Breast epithelium (tissue), 4 donors: Measurements from ENCODE around the gene S100A4. TPM values are rescaled to one million over a fixed set of nuclear protein-coding genes. Genes with fewer than 3 reads are reported as not detected.

Experiments used
- DNase-seq, 2 donors: peaks; one replicate each; pipeline ENCODE4 v3.0.0-alpha.2; 2019; ENCODE audit warnings: low spot score in 2 of 2
- H3K27ac ChIP-seq, 2 donors: fragments of 200-600 bp; sonication (generic) in 1 of 2; one replicate each; pipeline ENCODE4 v1.5.1; 2016 to 2019; ENCODE audit warnings: mild to moderate bottlenecking in 1 of 2
- H3K27me3 ChIP-seq, 2 donors: fragments of 200-600 bp; sonication (generic) in 1 of 2; one replicate each; pipeline versions ENCODE4 v1.5.1 to v1.6.0; 2017 to 2019; ENCODE audit warnings: control low read depth in 1 of 2, mild to moderate bottlenecking in 1 of 2
- H3K36me3 ChIP-seq: fragments of 200-600 bp; one replicate; pipeline ENCODE4 v1.5.1; 2019
- H3K4me1 ChIP-seq, 2 donors: fragments of 200-600 bp; sonication (generic); one replicate each; pipeline ENCODE4 v1.5.1; 2016 to 2019; ENCODE audit warnings: control low read depth in 1 of 2
- H3K4me3 ChIP-seq, 3 donors: fragments of 200-600 bp; sonication (generic); 1 replicate in 2 of 3; 2 replicates in 1 of 3; pipeline ENCODE4 v1.5.1; 2016 to 2019; ENCODE audit warnings: mild to moderate bottlenecking in 3 of 3, moderate library complexity in 2 of 3
- H3K9me3 ChIP-seq, 2 donors: fragments of 200-600 bp; sonication (generic) in 1 of 2; one replicate each; pipeline ENCODE4 v1.5.1; 2016 to 2019; ENCODE audit warnings: control low read depth in 1 of 2
- POLR2A ChIP-seq: fragments of 450-650 bp; IDR thresholded peaks from one replicate; pipeline ENCODE4 v1.6.1; 2016; ENCODE audit warnings: antibody characterized with exemption, mild to moderate bottlenecking, moderate library complexity
- POLR2AphosphoS5 ChIP-seq, 3 donors: sonication (generic); formaldehyde crosslinking; IDR thresholded peaks; one replicate each; pipeline ENCODE4 v1.6.1; 2017; ENCODE audit warnings: antibody characterized with exemption in 3 of 3
- intact Hi-C: fragments of 100-400 bp; cut with DNase I; formaldehyde crosslinking; loops from one replicate; pipeline ENCODE4 v1.15.1; 2023; ENCODE audit warnings: low total_unique reads
- total RNA-seq, 3 donors: library from RNA; depleted of rRNA; stranded (reverse); fragments of >200 nt; gene quantifications; one replicate each; pipeline ENCODE4 v1.1.0, GENCODE V29; 2016
- TF ChIP-seq, protein P1 (sequence below), 3 donors: fragments of 450-650 bp; IDR thresholded peaks; one replicate each; pipeline ENCODE4 v1.5.1; 2016 to 2017; ENCODE audit warnings: antibody characterized with exemption in 3 of 3, mild to moderate bottlenecking in 3 of 3, moderate library complexity in 3 of 3

The S100A4 gene
- total RNA-seq, 3 donors from 2014 or later: 177 to 1,015 (median 198) TPM

DNA sequence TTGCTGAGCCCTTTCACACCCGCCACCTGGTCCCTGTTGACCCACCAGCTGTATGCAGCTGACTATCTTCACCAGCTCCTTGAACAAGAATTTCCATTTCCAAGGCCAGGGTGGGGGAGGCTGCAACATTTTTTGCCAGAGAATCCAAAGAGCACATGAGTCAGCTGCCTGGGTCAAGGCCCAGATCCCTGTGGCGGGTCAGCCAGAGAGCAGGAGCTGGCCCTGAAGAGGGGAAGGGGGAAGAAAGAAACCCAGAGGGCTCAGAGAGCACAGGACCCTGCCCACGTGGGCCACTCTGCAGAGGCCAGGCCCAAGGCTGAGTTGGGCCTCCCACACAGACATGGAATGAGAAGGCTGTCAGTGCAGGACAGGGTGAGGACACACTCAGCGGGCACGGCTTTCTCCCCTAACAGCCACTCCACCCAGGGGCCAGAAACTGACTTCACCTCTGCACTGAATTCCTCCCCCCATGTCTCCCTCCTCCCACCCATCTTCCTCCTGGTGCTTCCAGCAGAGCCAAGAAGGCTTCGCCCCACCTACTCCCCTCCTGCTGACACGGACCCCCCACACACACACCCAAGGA, 38.7 kb downstream of the S100A4 start:
- no peaks in the 10 kb centered on the region for H3K9me3 ChIP-seq
- no peaks in the 10 kb centered on the region for H3K27me3 ChIP-seq
- intact Hi-C loops: no loop called here
- peaks cover 0 to 9% of the 10 kb centered on the region in 2 donors for H3K4me1 ChIP-seq
- no peaks in the 10 kb centered on the region for H3K36me3 ChIP-seq
- peak overlapping the region in 2 of 3 donors; percentile 1 to 9 for H3K4me3 ChIP-seq
- H3K27ac ChIP-seq: peak overlapping the region; percentile 77 to 86
- TF ChIP-seq, protein P1, sequence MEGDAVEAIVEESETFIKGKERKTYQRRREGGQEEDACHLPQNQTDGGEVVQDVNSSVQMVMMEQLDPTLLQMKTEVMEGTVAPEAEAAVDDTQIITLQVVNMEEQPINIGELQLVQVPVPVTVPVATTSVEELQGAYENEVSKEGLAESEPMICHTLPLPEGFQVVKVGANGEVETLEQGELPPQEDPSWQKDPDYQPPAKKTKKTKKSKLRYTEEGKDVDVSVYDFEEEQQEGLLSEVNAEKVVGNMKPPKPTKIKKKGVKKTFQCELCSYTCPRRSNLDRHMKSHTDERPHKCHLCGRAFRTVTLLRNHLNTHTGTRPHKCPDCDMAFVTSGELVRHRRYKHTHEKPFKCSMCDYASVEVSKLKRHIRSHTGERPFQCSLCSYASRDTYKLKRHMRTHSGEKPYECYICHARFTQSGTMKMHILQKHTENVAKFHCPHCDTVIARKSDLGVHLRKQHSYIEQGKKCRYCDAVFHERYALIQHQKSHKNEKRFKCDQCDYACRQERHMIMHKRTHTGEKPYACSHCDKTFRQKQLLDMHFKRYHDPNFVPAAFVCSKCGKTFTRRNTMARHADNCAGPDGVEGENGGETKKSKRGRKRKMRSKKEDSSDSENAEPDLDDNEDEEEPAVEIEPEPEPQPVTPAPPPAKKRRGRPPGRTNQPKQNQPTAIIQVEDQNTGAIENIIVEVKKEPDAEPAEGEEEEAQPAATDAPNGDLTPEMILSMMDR (IDR thresholded peaks at IDR 0.05): no peak
- TF ChIP-seq POLR2AphosphoS5 (IDR thresholded peaks at IDR 0.05): peak in 2 of 3 donors; percentile 30 to 36
- peak in 1 of 2 donors; percentile 77 for DNase-seq

DNA sequence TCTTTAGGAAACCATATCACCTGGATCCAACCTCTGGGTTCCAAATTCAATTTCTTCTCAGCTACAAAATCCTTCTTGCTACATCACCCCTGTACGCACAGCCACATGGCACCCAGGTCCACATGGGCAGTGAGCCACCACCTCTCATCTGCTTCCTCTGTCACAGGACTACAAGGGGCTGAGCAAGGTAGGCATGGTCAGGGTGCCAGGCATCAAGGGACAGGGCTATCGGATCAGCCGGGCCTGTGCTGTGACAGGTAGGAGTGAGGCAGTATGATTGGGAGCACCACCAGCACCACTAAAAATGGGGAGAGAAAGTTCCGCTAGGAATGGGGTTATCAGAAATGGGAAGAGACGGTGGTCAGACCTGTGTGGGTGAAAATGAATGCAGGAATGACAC, 39.2 kb downstream of the S100A4 start:
- peaks cover 0 to 9% of the 10 kb centered on the region in 2 donors for H3K4me1 ChIP-seq
- H3K4me3 ChIP-seq: no peak overlapping the region
- no peak for DNase-seq
- H3K27me3 ChIP-seq: no peaks in the 10 kb centered on the region
- intact Hi-C loops: no loop called here
- no peaks in the 10 kb centered on the region for H3K36me3 ChIP-seq
- peak overlapping the region; percentile 77 to 86 for H3K27ac ChIP-seq
- H3K9me3 ChIP-seq: no peaks in the 10 kb centered on the region
- no peak for TF ChIP-seq POLR2AphosphoS5 (IDR thresholded peaks at IDR 0.05)
- TF ChIP-seq, protein P1 (IDR thresholded peaks at IDR 0.05): no peak
- no peak for TF ChIP-seq POLR2A

DNA sequence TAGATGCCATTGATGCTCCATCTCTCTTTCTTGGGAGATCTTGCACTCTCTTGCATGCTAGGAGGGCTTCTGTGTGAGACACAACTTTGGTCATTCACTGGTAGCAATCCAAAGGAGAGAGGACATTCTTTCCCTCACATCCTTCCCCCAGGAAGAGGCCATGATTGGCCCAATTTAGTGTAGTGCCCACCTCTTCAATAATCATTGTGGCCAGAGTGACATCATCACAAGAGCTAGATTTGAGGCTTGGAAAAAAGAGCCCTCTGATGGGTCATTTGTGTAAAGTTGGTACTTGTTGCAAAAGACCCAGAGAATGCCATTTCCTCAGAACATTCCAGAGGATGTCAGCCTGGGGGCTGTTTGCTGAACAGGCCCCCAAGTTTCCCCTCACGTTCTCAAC, 40.0 kb downstream of the S100A4 start:
- TF ChIP-seq, protein P1 (IDR thresholded peaks at IDR 0.05): no peak
- TF ChIP-seq POLR2AphosphoS5 (IDR thresholded peaks at IDR 0.05) (no peak), POLR2A (no peak)

DNA sequence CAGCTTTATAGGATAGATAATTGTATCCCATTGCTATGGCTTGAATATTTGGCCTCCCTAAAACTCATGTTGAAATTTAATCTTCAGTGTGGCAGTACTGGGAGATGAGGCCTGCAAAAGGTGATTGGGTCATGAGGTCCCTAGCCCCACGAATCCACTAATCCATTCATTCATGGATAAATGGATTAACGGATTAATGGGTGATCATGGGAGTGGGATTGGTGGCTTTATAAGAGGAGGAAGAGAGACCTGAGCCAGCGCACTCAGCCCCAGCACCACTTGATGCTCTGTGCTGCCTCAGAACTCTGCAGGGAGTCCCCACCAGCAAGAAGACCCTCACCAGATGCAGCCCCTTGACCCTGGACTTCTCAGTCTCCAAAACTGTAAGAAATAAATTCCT, 41.8 kb downstream of the S100A4 start:
- no peak for TF ChIP-seq POLR2A
- TF ChIP-seq POLR2AphosphoS5 (IDR thresholded peaks at IDR 0.05): no peak
- TF ChIP-seq, protein P1 (IDR thresholded peaks at IDR 0.05): no peak
- Histone ChIP-seq H3K4me3 (no peak overlapping the region), H3K36me3 (no peaks in the 10 kb centered on the region), H3K9me3 (no peaks in the 10 kb centered on the region), H3K4me1 (peaks cover 0 to 9% of the 10 kb centered on the region in 2 donors), H3K27me3 (no peaks in the 10 kb centered on the region), H3K27ac (no peak overlapping the region)
- intact Hi-C loops: no loop called here
- no peak for DNase-seq

More for the DNA sequence above, 40.0 kb downstream of the S100A4 start:
- Histone ChIP-seq H3K4me1 (peaks cover 0 to 9% of the 10 kb centered on the region in 2 donors), H3K27me3 (no peaks in the 10 kb centered on the region), H3K36me3 (no peaks in the 10 kb centered on the region), H3K27ac (peak overlapping the region in 1 of 2 donors; percentile 86), H3K4me3 (no peak overlapping the region), H3K9me3 (no peaks in the 10 kb centered on the region)
- DNase-seq: no peak
- intact Hi-C loops: no loop called here

DNA sequence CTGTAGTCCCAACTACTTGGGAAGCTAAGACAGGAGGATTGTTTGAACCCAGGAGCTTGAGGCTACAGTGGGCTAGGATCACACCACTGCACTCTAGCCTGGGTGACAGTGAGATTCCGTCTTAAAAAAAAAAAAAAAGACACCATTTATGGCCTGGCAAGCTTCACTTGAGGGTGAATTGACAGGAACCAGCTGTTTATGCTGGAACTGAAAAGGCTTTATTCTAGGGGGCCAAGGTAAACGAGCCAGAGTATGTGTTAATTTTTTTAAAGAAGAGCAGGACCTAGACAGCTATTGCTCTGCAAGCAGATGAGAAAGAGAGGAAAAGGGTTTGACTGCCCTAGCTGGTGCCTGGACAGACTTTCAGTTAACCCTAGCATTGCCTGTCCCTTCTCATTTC, 46.9 kb downstream of the S100A4 start:
- Histone ChIP-seq H3K9me3 (no peaks in the 10 kb centered on the region), H3K36me3 (no peaks in the 10 kb centered on the region), H3K4me1 (no peaks in the 10 kb centered on the region), H3K27me3 (no peaks in the 10 kb centered on the region), H3K4me3 (no peak overlapping the region), H3K27ac (no peak overlapping the region)
- TF ChIP-seq POLR2A: no peak
- no peak for TF ChIP-seq POLR2AphosphoS5 (IDR thresholded peaks at IDR 0.05)
- TF ChIP-seq, protein P1 (IDR thresholded peaks at IDR 0.05): no peak
- DNase-seq: no peak
- intact Hi-C loops: no loop called here
